Astrocyte (in vitro differentiated cells and primary cell): ENCODE results near the gene ACTR5. TPM values are rescaled to one million over a fixed set of nuclear protein-coding genes. Genes with fewer than 3 reads are reported as not detected.

Experiments
- DNase-seq: peaks from one replicate; pipeline ENCODE4 v3.0.0-alpha.2; 2010; ENCODE audit warnings: low read depth
- FAIRE-seq: peaks from 2 replicates; lab custom pipeline; 2011; peaks lifted over from hg19 to GRCh38; lab: Jason Lieb, UNC
- H2AFZ ChIP-seq: 2 replicates; pipeline ENCODE4 v1.6.0; 2012; ENCODE audit warnings: low read depth, low read length, inconsistent platforms
- H3K27ac ChIP-seq: 2 replicates; pipeline ENCODE4 v1.5.1; 2011; ENCODE audit warnings: low read depth, low read length, inconsistent platforms
- H3K27me3 ChIP-seq: 2 replicates; pipeline ENCODE4 v1.6.0; 2011; ENCODE audit warnings: low read length, inconsistent platforms; ENCODE audit not compliant: insufficient read depth
- H3K36me3 ChIP-seq: 2 replicates; pipeline ENCODE4 v1.5.1; 2011; ENCODE audit warnings: low read length, inconsistent platforms; ENCODE audit not compliant: insufficient read depth
- H3K4me1 ChIP-seq: 2 replicates; pipeline ENCODE4 v1.5.1; 2011; ENCODE audit warnings: low read length, inconsistent platforms; ENCODE audit not compliant: insufficient read depth
- H3K4me2 ChIP-seq: 2 replicates; pipeline ENCODE4 v1.6.0; 2012; ENCODE audit warnings: low read length, inconsistent platforms
- H3K4me3 ChIP-seq: 2 replicates; pipeline ENCODE4 v1.5.1; 2011; ENCODE audit warnings: low read depth, mild to moderate bottlenecking, low read length, inconsistent platforms; ENCODE audit not compliant: insufficient read depth
- H3K79me2 ChIP-seq: 2 replicates; pipeline ENCODE4 v1.6.0; 2012; ENCODE audit warnings: mild to moderate bottlenecking, low read length, inconsistent platforms; ENCODE audit not compliant: insufficient read depth
- H3K9ac ChIP-seq: 2 replicates; pipeline ENCODE4 v1.6.0; 2012; ENCODE audit warnings: mild to moderate bottlenecking, low read length, inconsistent platforms
- H3K9me3 ChIP-seq: 2 replicates; pipeline ENCODE4 v1.5.1; 2012; ENCODE audit warnings: low read depth, mild to moderate bottlenecking, low read length, inconsistent platforms; ENCODE audit not compliant: insufficient read depth
- H4K20me1 ChIP-seq: 2 replicates; pipeline ENCODE4 v1.6.0; 2012; ENCODE audit warnings: low read length, inconsistent platforms; ENCODE audit not compliant: insufficient read depth
- H3K27ac Mint-ChIP-seq: one replicate; pipeline ENCODE4 v1.8.0; 2021; ENCODE audit warnings: mild to moderate bottlenecking, mixed read lengths; ENCODE audit not compliant: unreplicated experiment
- H3K27me3 Mint-ChIP-seq: one replicate; pipeline ENCODE4 v1.8.0; 2021; ENCODE audit warnings: low read depth, mixed read lengths; ENCODE audit not compliant: unreplicated experiment
- H3K36me3 Mint-ChIP-seq: one replicate; pipeline ENCODE4 v1.8.0; 2021; ENCODE audit warnings: low read depth, mixed read lengths; ENCODE audit not compliant: unreplicated experiment
- H3K4me1 Mint-ChIP-seq: one replicate; pipeline ENCODE4 v1.8.0; 2021; ENCODE audit warnings: low read depth, mixed read lengths; ENCODE audit not compliant: unreplicated experiment
- H3K4me3 Mint-ChIP-seq: one replicate; pipeline ENCODE4 v1.8.0; 2021; ENCODE audit warnings: mild to moderate bottlenecking, moderate library complexity, mixed read lengths; ENCODE audit not compliant: unreplicated experiment
- H3K9me3 Mint-ChIP-seq: one replicate; pipeline ENCODE4 v1.8.0; 2021; ENCODE audit warnings: mild to moderate bottlenecking, mixed read lengths; ENCODE audit not compliant: unreplicated experiment
- CTCF ChIP-seq: IDR thresholded peaks from 2 replicates; pipeline ENCODE4 v1.5.1; 2011; ENCODE audit warnings: low read depth, mild to moderate bottlenecking, inconsistent platforms, low read length, moderate library complexity; ENCODE audit not compliant: insufficient read depth
- EZH2 ChIP-seq: IDR thresholded peaks from 2 replicates; pipeline ENCODE4 v1.6.1; 2012; ENCODE audit warnings: mild to moderate bottlenecking, low read length, inconsistent platforms; ENCODE audit not compliant: insufficient read depth
- total RNA-seq: library from RNA; stranded (reverse); gene quantifications from 2 replicates; pipeline ENCODE4 v1.2.1, GENCODE V29; 2021

The ACTR5 gene
- total RNA-seq, 1 donor from 2014 or later = 4.0 TPM

- Histone ChIP-seq H3K9me3 (peaks cover 9% of the 10 kb centered on the region), H3K4me1 (peaks cover 3% of the 10 kb centered on the region), H3K27me3 (peaks cover 89% of the 10 kb centered on the region), H2AFZ (no peak overlapping the region), H3K79me2 (no peaks in the 10 kb centered on the region), H3K36me3 (no peaks in the 10 kb centered on the region), H3K4me3 (no peak overlapping the region), H3K27ac (no peak overlapping the region), H4K20me1 (peaks cover 4% of the 10 kb centered on the region), H3K4me2 (no peak overlapping the region), H3K9ac (no peak overlapping the region)
- no peak for FAIRE-seq
- DNase-seq = no peak
- Mint-ChIP-seq H3K36me3 (peaks cover 1% of the 10 kb centered on the region), H3K9me3 (peaks cover 37% of the 10 kb centered on the region), H3K27ac (no peak overlapping the region), H3K4me3 (no peak overlapping the region), H3K4me1 (no peaks in the 10 kb centered on the region), H3K27me3 (peaks cover 95% of the 10 kb centered on the region)
- TF ChIP-seq EZH2 (no peak), CTCF (no peak)
Measured at GRCh38 chr20:38731738-38732113, 16.5 kb upstream of the ACTR5 start.

GRCh38 chr20:38732981-38733380, 15.3 kb upstream of the ACTR5 start:
- Mint-ChIP-seq H3K27ac (no peak overlapping the region), H3K4me3 (no peak overlapping the region), H3K4me1 (no peaks in the 10 kb centered on the region), H3K27me3 (peaks cover 93% of the 10 kb centered on the region), H3K36me3 (no peaks in the 10 kb centered on the region), H3K9me3 (peaks cover 26% of the 10 kb centered on the region)
- Histone ChIP-seq H2AFZ (no peak overlapping the region), H3K79me2 (no peaks in the 10 kb centered on the region), H3K9me3 (peaks cover under 1% of the 10 kb centered on the region), H3K27me3 (peaks cover 77% of the 10 kb centered on the region), H3K4me2 (no peak overlapping the region), H3K9ac (no peak overlapping the region), H3K4me3 (no peak overlapping the region), H4K20me1 (no peaks in the 10 kb centered on the region), H3K36me3 (no peaks in the 10 kb centered on the region), H3K4me1 (peaks cover 3% of the 10 kb centered on the region), H3K27ac (no peak overlapping the region)
- no peak for FAIRE-seq
- DNase-seq = no peak
- TF ChIP-seq EZH2 = no peak
- TF ChIP-seq CTCF = no peak

- no peak overlapping the region for H2AFZ ChIP-seq
- no peak overlapping the region for H3K9ac ChIP-seq
- TF ChIP-seq EZH2 = no peak
- no peak for TF ChIP-seq CTCF
- H3K9me3 ChIP-seq = no peaks in the 10 kb centered on the region
- no peak overlapping the region for H3K27ac ChIP-seq
- no peaks in the 10 kb centered on the region for H3K4me1 Mint-ChIP-seq
- no peaks in the 10 kb centered on the region for H3K79me2 ChIP-seq
- peaks cover 13% of the 10 kb centered on the region for H3K9me3 Mint-ChIP-seq
- FAIRE-seq (no peak), DNase-seq (no peak)
- no peaks in the 10 kb centered on the region for H3K36me3 ChIP-seq
- H3K27me3 ChIP-seq = peaks cover 58% of the 10 kb centered on the region
- H3K4me1 ChIP-seq = peaks cover 3% of the 10 kb centered on the region
- no peak overlapping the region for H3K4me3 Mint-ChIP-seq
- no peak overlapping the region for H3K4me3 ChIP-seq
- peaks cover 77% of the 10 kb centered on the region for H3K27me3 Mint-ChIP-seq
- H3K36me3 Mint-ChIP-seq = no peaks in the 10 kb centered on the region
- no peaks in the 10 kb centered on the region for H4K20me1 ChIP-seq
- H3K4me2 ChIP-seq = no peak overlapping the region
- H3K27ac Mint-ChIP-seq = no peak overlapping the region
Measured at GRCh38 chr20:38735172-38735571, 13.1 kb upstream of the ACTR5 start.
